DND-41 (cell line): Measurements from ENCODE around the gene LMAN2.

Experiments
- ATAC-seq: fragments of 200-7000 bp; cut with Tn5 transposase; 3 replicates; pipeline ENCODE4 v1.9.1; 2021; ENCODE audit warnings: low read depth; ENCODE audit not compliant: insufficient read depth
- DNase-seq: peaks from one replicate; pipeline ENCODE4 v3.0.0-alpha.2; 2020
- H2AFZ ChIP-seq: 2 replicates; pipeline ENCODE4 v1.6.0; 2012; ENCODE audit warnings: low read depth, low read length
- H3K27ac ChIP-seq: 2 replicates; pipeline ENCODE4 v1.5.1; 2012; ENCODE audit warnings: low read length, inconsistent platforms
- H3K27me3 ChIP-seq: fragments of 200-600 bp; sonication (generic); 2 replicates; pipeline ENCODE4 v1.6.0; 2012; ENCODE audit warnings: low read length, mild to moderate bottlenecking, inconsistent platforms; ENCODE audit not compliant: insufficient read depth, poor library complexity
- H3K36me3 ChIP-seq: 2 replicates; pipeline ENCODE4 v1.5.1; 2012; ENCODE audit warnings: low read length, inconsistent platforms; ENCODE audit not compliant: insufficient read depth
- H3K4me1 ChIP-seq: 2 replicates; pipeline ENCODE4 v1.5.1; 2012; ENCODE audit warnings: mild to moderate bottlenecking, low read length; ENCODE audit not compliant: insufficient read depth
- H3K4me2 ChIP-seq: 2 replicates; pipeline ENCODE4 v1.6.0; 2012; ENCODE audit warnings: mild to moderate bottlenecking, moderate library complexity, low read length, inconsistent platforms; ENCODE audit not compliant: insufficient read depth
- H3K4me3 ChIP-seq, 2 experiments: fragments of 200-600 bp in 1 of 2; shearing (Covaris generic) in 1 of 2; 2 replicates each; pipeline ENCODE4 v1.5.1; 2012 to 2016; ENCODE audit warnings: inconsistent platforms in 2 of 2, low read length in 2 of 2, mild to moderate bottlenecking in 2 of 2, low read depth in 1 of 2, moderate library complexity in 1 of 2
- H3K79me2 ChIP-seq: 2 replicates; pipeline ENCODE4 v1.6.0; 2012; ENCODE audit warnings: low read length, inconsistent platforms; ENCODE audit not compliant: insufficient read depth
- H3K9ac ChIP-seq: 2 replicates; pipeline ENCODE4 v1.6.0; 2012; ENCODE audit warnings: low read depth, mild to moderate bottlenecking, inconsistent platforms, low read length, moderate library complexity
- H3K9me3 ChIP-seq: 2 replicates; pipeline ENCODE4 v1.5.1; 2012; ENCODE audit warnings: low read length, moderate library complexity, mild to moderate bottlenecking, inconsistent platforms; ENCODE audit not compliant: insufficient read depth, severe bottlenecking
- H4K20me1 ChIP-seq: 2 replicates; pipeline ENCODE4 v1.6.0; 2012; ENCODE audit warnings: low read length; ENCODE audit not compliant: insufficient read depth
- CTCF ChIP-seq: IDR thresholded peaks from 2 replicates; pipeline ENCODE4 v1.5.1; 2012; ENCODE audit warnings: borderline replicate concordance, low read length, moderate library complexity, mild to moderate bottlenecking; ENCODE audit not compliant: poor library complexity, severe bottlenecking; ENCODE audit errors: extremely low read depth
- EZH2 ChIP-seq: IDR thresholded peaks from 3 replicates; pipeline ENCODE4 v1.6.1; 2012; ENCODE audit warnings: borderline replicate concordance, low read depth, mild to moderate bottlenecking, moderate library complexity, low read length, inconsistent platforms; ENCODE audit not compliant: severe bottlenecking

The LMAN2 gene

DNA sequence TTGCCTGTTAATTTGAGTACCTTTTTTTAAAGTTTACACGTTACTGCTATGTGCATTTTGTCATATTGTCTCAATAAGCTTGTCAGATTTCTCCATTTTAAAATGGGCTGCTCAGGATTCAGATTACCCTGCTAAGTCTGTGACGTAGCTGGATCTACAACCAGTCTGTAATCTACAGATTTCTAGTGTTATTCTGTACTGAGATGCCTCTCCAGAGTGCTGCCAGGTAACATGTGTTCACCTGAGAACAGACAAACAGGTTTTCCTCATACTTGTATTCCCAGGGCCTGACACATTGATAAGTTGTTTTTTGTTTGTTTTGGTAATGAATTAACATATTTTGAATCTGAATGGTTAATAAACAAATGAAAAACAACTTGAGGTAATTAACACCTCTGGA lies 63.3 kb downstream of the LMAN2 start:
- DNase-seq (no peak), ATAC-seq (no peak)
- Histone ChIP-seq H3K9me3 (no peaks in the 10 kb centered on the region), H3K79me2 (no peaks in the 10 kb centered on the region), H3K4me1 (no peaks in the 10 kb centered on the region), H3K27ac (no peak overlapping the region), H2AFZ (no peak overlapping the region), H3K4me3 (no peak overlapping the region), H3K27me3 (no peaks in the 10 kb centered on the region), H3K36me3 (peaks cover 87% of the 10 kb centered on the region), H3K4me2 (no peak overlapping the region), H4K20me1 (no peaks in the 10 kb centered on the region), H3K9ac (no peak overlapping the region)
- TF ChIP-seq EZH2 (no peak), CTCF (no peak)
